ENCODE data around the gene ALOX12B.

GRCh38 chr17:8081876-8082275, 5.6 kb downstream of the ALOX12B start:
- TF ChIP-seq CTCF (IDR thresholded peaks at IDR 0.05; ENCODE audit: control extremely low read depth in 1 of 3, insufficient read depth in 1 of 3, low read depth in 1 of 3, low read length in 3 of 3) (no peak), POLR2A (IDR thresholded peaks at IDR 0.05; ENCODE audit: control extremely low read depth in 1 of 2, low read depth in 2 of 2, low read length in 2 of 2) (no peak), MAX (IDR thresholded peaks at IDR 0.05) (no peak), KDM5A (IDR thresholded peaks at IDR 0.05; ENCODE audit: low read length) (no peak), POLR2AphosphoS5 (IDR thresholded peaks at IDR 0.05; ENCODE audit: low read depth, low read length) (no peak), SIRT6 (IDR thresholded peaks at IDR 0.05; ENCODE audit: low read length) (no peak), EZH2 (IDR thresholded peaks at IDR 0.05; ENCODE audit: low read depth, low read length, severe bottlenecking) (no peak)
